GM23338 (cell line): ENCODE data around the gene ASB1. TPM values are rescaled to one million over a fixed set of nuclear protein-coding genes. Genes with fewer than 3 reads are reported as not detected.

Experiments
- CTCF ChIP-seq, 2 experiments: fragments of 200-600 bp in 1 of 2; sonication (generic) in 1 of 2; conservative IDR thresholded peaks; 2 replicates each; pipeline versions ENCODE4 v1.5.1 to v1.6.1; 2016 to 2017; ENCODE audit warnings: antibody characterized with exemption in 2 of 2, low read depth in 2 of 2, mild to moderate bottlenecking in 2 of 2, moderate library complexity in 1 of 2
- EZH2 ChIP-seq: fragments of 200-600 bp; sonication (generic); IDR thresholded peaks from one replicate; pipeline ENCODE4 v1.8.0; 2017; ENCODE audit warnings: antibody characterized with exemption, mild to moderate bottlenecking, low read depth; ENCODE audit not compliant: unreplicated experiment
- NANOG ChIP-seq: IDR thresholded peaks from 2 replicates; pipeline ENCODE4 v1.6.1; 2016; ENCODE audit warnings: antibody characterized with exemption, borderline replicate concordance
- REST ChIP-seq: IDR thresholded peaks from one replicate; pipeline ENCODE4 v1.6.1; 2018; ENCODE audit warnings: antibody characterized with exemption; ENCODE audit not compliant: unreplicated experiment
- ZNF462 ChIP-seq: fragments of 250-450 bp; sonication (Bioruptor Pico); IDR thresholded peaks from 2 replicates; pipeline ENCODE4 v1.5.0; 2020; ENCODE audit warnings: mild to moderate bottlenecking, moderate library complexity
- polyA plus RNA-seq: library from polyadenylated mRNA; unstranded; fragments of >200 nt; fragmentation: Nextera tagmentation; extraction: Ambion mirVana; gene quantifications from 2 replicates; pipeline ENCODE4 v1.2.1, GENCODE V29; 2016
- total RNA-seq: library from RNA; depleted of rRNA; stranded (reverse); fragments of >200 nt; shearing (Covaris generic); gene quantifications from 2 replicates; pipeline ENCODE4 v1.2.3, GENCODE V29; 2014

ASB1 gene
- total and polyA plus RNA-seq, 2 experiments from 2014 or later, result 21.5 to 23.9 TPM

- TF ChIP-seq ZNF462 (CRISPR knock-in tag), result no peak
- TF ChIP-seq NANOG, result no peak
- TF ChIP-seq REST, result no peak
- no peak for TF ChIP-seq EZH2
- TF ChIP-seq CTCF (conservative IDR thresholded peaks at IDR 0.05; ENCODE audit: low read depth in 2 of 2), result no peak
These were observed 46.3 kb downstream of the ASB1 start (continued) for GRCh38 chr2:238473014-238473413.
